PC-3 (cell line): ENCODE measurements around the gene RNF130.

Source experiments
- EZH2phosphoT487 ChIP-seq: fragments of 300-600 bp; sonication (generic); IDR thresholded peaks from 2 replicates; pipeline ENCODE4 v1.6.1; 2018; ENCODE audit warnings: mild to moderate bottlenecking, antibody characterized with exemption, low read length, borderline replicate concordance
- TF ChIP-seq, protein P1 (sequence below): fragments of 300-600 bp; sonication (generic); conservative IDR thresholded peaks from 2 replicates; pipeline ENCODE4 v1.5.1; 2017; ENCODE audit warnings: antibody characterized with exemption, low read depth, mild to moderate bottlenecking, low read length

- TF ChIP-seq, protein P1, sequence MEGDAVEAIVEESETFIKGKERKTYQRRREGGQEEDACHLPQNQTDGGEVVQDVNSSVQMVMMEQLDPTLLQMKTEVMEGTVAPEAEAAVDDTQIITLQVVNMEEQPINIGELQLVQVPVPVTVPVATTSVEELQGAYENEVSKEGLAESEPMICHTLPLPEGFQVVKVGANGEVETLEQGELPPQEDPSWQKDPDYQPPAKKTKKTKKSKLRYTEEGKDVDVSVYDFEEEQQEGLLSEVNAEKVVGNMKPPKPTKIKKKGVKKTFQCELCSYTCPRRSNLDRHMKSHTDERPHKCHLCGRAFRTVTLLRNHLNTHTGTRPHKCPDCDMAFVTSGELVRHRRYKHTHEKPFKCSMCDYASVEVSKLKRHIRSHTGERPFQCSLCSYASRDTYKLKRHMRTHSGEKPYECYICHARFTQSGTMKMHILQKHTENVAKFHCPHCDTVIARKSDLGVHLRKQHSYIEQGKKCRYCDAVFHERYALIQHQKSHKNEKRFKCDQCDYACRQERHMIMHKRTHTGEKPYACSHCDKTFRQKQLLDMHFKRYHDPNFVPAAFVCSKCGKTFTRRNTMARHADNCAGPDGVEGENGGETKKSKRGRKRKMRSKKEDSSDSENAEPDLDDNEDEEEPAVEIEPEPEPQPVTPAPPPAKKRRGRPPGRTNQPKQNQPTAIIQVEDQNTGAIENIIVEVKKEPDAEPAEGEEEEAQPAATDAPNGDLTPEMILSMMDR: no peak
- no peak for TF ChIP-seq EZH2phosphoT487
These were observed 36.2 kb downstream of the RNF130 start for GRCh38 chr5:180035206-180035931.
